A549 (cell line): ENCODE results near the gene SLC19A1. TPM values are rescaled to one million over a fixed set of nuclear protein-coding genes. Genes with fewer than 3 reads are reported as not detected.

Experiments used
- ATAC-seq, 2 experiments: fragments of 200-7000 bp in 1 of 2; fragments of >200 bp in 1 of 2; cut with Nextera tagmentation in 1 of 2; cut with Tn5 transposase in 1 of 2; 3 replicates each; pipeline versions ENCODE4 v1.8.0 to v1.9.1; 2018 to 2020; ENCODE audit warnings: mild to moderate bottlenecking in 1 of 2, moderate library complexity in 1 of 2
- CTCF ChIA-PET: fragments of 300-600 bp; sonication (Branson Sonifier 250); formaldehyde crosslinking; extraction: SDS; loops from one replicate; lab custom pipeline; 2021; ENCODE audit warnings: antibody characterized with exemption, inconsistent platforms; lab: Yijun Ruan, JAX
- POLR2A ChIA-PET: fragments of 350-600 bp; formaldehyde crosslinking; extraction: SDS; loops from one replicate; lab custom pipeline; 2021; ENCODE audit warnings: antibody characterized with exemption, inconsistent platforms; lab: Yijun Ruan, JAX
- DNase-seq, 2 experiments: peaks; one replicate each; pipeline versions ENCODE4 v3.0.0 to v3.0.0-alpha.2; 2011 to 2016; ENCODE audit warnings: low read depth in 1 of 2, low spot score in 1 of 2
- FAIRE-seq: peaks from 2 replicates; lab custom pipeline; 2011; peaks lifted over from hg19 to GRCh38; lab: Jason Lieb, UNC
- H3K27ac ChIP-seq, 2 experiments: fragments of >200 bp; sonication (Bioruptor Twin); formaldehyde crosslinking; 3 replicates each; pipeline ENCODE4 v1.5.1; 2016 to 2017
- H3K4me1 ChIP-seq: fragments of >200 bp; sonication (Bioruptor Twin); formaldehyde crosslinking; 3 replicates; pipeline ENCODE4 v1.6.1; 2016
- H3K4me2 ChIP-seq: fragments of >200 bp; sonication (Bioruptor Twin); formaldehyde crosslinking; 3 replicates; pipeline ENCODE4 v1.6.1; 2016
- H3K4me3 ChIP-seq: fragments of >200 bp; sonication (Bioruptor Twin); formaldehyde crosslinking; 3 replicates; pipeline ENCODE4 v1.5.1; 2016
- H3K9me3 ChIP-seq: fragments of >200 bp; sonication (Bioruptor Twin); formaldehyde crosslinking; 3 replicates; pipeline ENCODE4 v1.6.1; 2016
- BHLHE40 ChIP-seq: IDR thresholded peaks from 2 replicates; pipeline ENCODE4 v1.6.1; 2012; ENCODE audit warnings: low read depth, low read length, inconsistent platforms
- CBX2 ChIP-seq: fragments of 200-600 bp; sonication (generic); IDR thresholded peaks from 2 replicates; pipeline ENCODE4 v1.6.1; 2016; ENCODE audit warnings: low read depth, mild to moderate bottlenecking, borderline replicate concordance
- CBX8 ChIP-seq: fragments of 200-600 bp; sonication (generic); IDR thresholded peaks from 2 replicates; pipeline ENCODE4 v1.6.1; 2016
- CTCF ChIP-seq: fragments of >200 bp; sonication (Bioruptor Twin); formaldehyde crosslinking; IDR thresholded peaks from 3 replicates; pipeline ENCODE4 v1.5.1; 2016
- E2F6 ChIP-seq: IDR thresholded peaks from 2 replicates; pipeline ENCODE4 v1.6.1; 2012; ENCODE audit warnings: low read depth, borderline replicate concordance
- FOSL2 ChIP-seq, 2 experiments: fragments of 450-650 bp in 1 of 2; fragments of >200 bp in 1 of 2; sonication (Bioruptor Twin) in 1 of 2; formaldehyde crosslinking; IDR thresholded peaks; 2 replicates each; pipeline versions ENCODE4 v1.5.0 to v1.6.1; 2016 to 2020; ENCODE audit warnings: mild to moderate bottlenecking in 1 of 2, moderate library complexity in 1 of 2
- GATA3 ChIP-seq: IDR thresholded peaks from 2 replicates; pipeline ENCODE4 v1.6.1; 2012; ENCODE audit warnings: borderline replicate concordance
- HES2 ChIP-seq: fragments of >200 bp; sonication (Bioruptor Twin); formaldehyde crosslinking; IDR thresholded peaks from 2 replicates; pipeline ENCODE4 v1.6.1; 2016
- HMGXB4 ChIP-seq: fragments of 250-450 bp; sonication (Bioruptor Pico); IDR thresholded peaks from 2 replicates; pipeline ENCODE4 v1.5.0; 2021; ENCODE audit warnings: mild to moderate bottlenecking, moderate library complexity, borderline replicate concordance
- HOXB5 ChIP-seq: fragments of 250-450 bp; sonication (Bioruptor Pico); IDR thresholded peaks from 2 replicates; pipeline ENCODE4 v1.5.0; 2020; ENCODE audit warnings: mild to moderate bottlenecking, moderate library complexity
- JUNB ChIP-seq: fragments of >200 bp; sonication (Bioruptor Twin); formaldehyde crosslinking; IDR thresholded peaks from 2 replicates; pipeline ENCODE4 v1.6.1; 2016
- MAZ ChIP-seq: fragments of 150-350 bp; IDR thresholded peaks from 2 replicates; pipeline ENCODE4 v1.6.1; 2014; ENCODE audit warnings: antibody characterized with exemption, low read depth, low read length, borderline replicate concordance
- PBX3 ChIP-seq: IDR thresholded peaks from 2 replicates; pipeline ENCODE4 v1.6.1; 2012
- PHF8 ChIP-seq: fragments of 200-600 bp; sonication (generic); IDR thresholded peaks from 2 replicates; pipeline ENCODE4 v1.6.1; 2016; ENCODE audit warnings: low read depth, mild to moderate bottlenecking, antibody characterized with exemption, moderate library complexity, borderline replicate concordance
- POLR2A ChIP-seq: IDR thresholded peaks from 2 replicates; pipeline ENCODE4 v1.6.1; 2012; ENCODE audit warnings: mild to moderate bottlenecking, low read length
- REST ChIP-seq: fragments of 200-600 bp; sonication (generic); IDR thresholded peaks from 2 replicates; pipeline ENCODE4 v1.6.1; 2016; ENCODE audit warnings: antibody characterized with exemption, mild to moderate bottlenecking, moderate library complexity
- RNF2 ChIP-seq: fragments of 200-600 bp; sonication (generic); IDR thresholded peaks from 2 replicates; pipeline ENCODE4 v1.6.1; 2016; ENCODE audit warnings: low read depth, mild to moderate bottlenecking, antibody characterized with exemption, moderate library complexity, borderline replicate concordance
- SREBF2 ChIP-seq: fragments of 450-650 bp; IDR thresholded peaks from 2 replicates; pipeline ENCODE4 v1.6.1; 2014; ENCODE audit warnings: mild to moderate bottlenecking, moderate library complexity
- ZNF302 ChIP-seq: fragments of 250-450 bp; sonication (Bioruptor Pico); IDR thresholded peaks from 2 replicates; pipeline ENCODE4 v1.9.0; 2021; ENCODE audit warnings: inconsistent platforms, mild to moderate bottlenecking, moderate library complexity
- WGBS: methylation state at CpG from one replicate; pipeline ENCODE4 v1.1.6; 2017; ENCODE audit errors: missing lambda C conversion rate; 5-methylcytosine and 5-hydroxymethylcytosine counted together
- polyA plus RNA-seq, 4 experiments: library from polyadenylated mRNA; depleted of rRNA in 3 of 4; stranded (reverse); fragments of >200 nt; fragmentation: RNase III in 1 of 4; extraction: RNeasy Plus Mini Kit Qiagen cat#74134 plus additional on column Dnase treatment in 1 of 4; gene quantifications; 2 replicates in 3 of 4; 3 replicates in 1 of 4; pipeline ENCODE4 v1.2.3, GENCODE V29; 2011 to 2017

SLC19A1 gene
- polyA plus RNA-seq, 2 of the 4 experiments (the other 2 are of a cell fraction), result 9.8 to 14.0 TPM

GRCh38 chr21:45487891-45488600 lies 54.2 kb downstream of the SLC19A1 start:
- H3K27ac ChIP-seq, result no peak overlapping the region
- FAIRE-seq, result no peak
- H3K9me3 ChIP-seq, result no peaks in the 10 kb centered on the region
- WGBS, result 86% methylated on average over 17 of the region's 18 CpGs
- TF ChIP-seq CBX8 (no peak), ZNF302 (CRISPR knock-in tag) (no peak), REST (no peak), MAZ (no peak), PHF8 (no peak), CBX2 (no peak), POLR2A (no peak), HMGXB4 (no peak), CTCF (no peak), HES2 (no peak), BHLHE40 (no peak), HOXB5 (CRISPR knock-in tag) (no peak), FOSL2 (IDR thresholded peaks at IDR 0.05) (no peak), FOSL2 (CRISPR knock-in tag; IDR thresholded peaks at IDR 0.05) (no peak), RNF2 (no peak), JUNB (no peak), SREBF2 (no peak), PBX3 (no peak), E2F6 (no peak), GATA3 (no peak)
- TF ChIP-seq, all 56 proteins: peak for 0
- no peak for DNase-seq
- no peak overlapping the region for H3K4me3 ChIP-seq
- H3K4me1 ChIP-seq, result no peaks in the 10 kb centered on the region; the same call in 2 of the 3 replicates
- CTCF ChIA-PET, result no interaction called here
- POLR2A ChIA-PET, result no interaction called here
- ATAC-seq, result no peak
- no peak overlapping the region for H3K4me2 ChIP-seq
